Pulmonary artery endothelial cell (primary cell): Measurements from ENCODE around the gene PAFAH2. TPM values are rescaled to one million over a fixed set of nuclear protein-coding genes. Genes with fewer than 3 reads are reported as not detected.

Experiments used
- DNase-seq: peaks from one replicate; pipeline ENCODE4 v3.0.0-alpha.2; 2011; ENCODE audit warnings: low read depth, low spot score
- total RNA-seq: library from RNA; depleted of rRNA; stranded (reverse); fragments of >200 nt; gene quantifications from 2 replicates; pipeline ENCODE4 v1.2.3, GENCODE V29; 2014

The PAFAH2 gene
- total RNA-seq, 1 donor from 2014 or later, result 4.0 TPM

GRCh38 chr1:26014179-26014578 is 16.3 kb upstream of the PAFAH2 start:
- DNase-seq, result no peak

DNA sequence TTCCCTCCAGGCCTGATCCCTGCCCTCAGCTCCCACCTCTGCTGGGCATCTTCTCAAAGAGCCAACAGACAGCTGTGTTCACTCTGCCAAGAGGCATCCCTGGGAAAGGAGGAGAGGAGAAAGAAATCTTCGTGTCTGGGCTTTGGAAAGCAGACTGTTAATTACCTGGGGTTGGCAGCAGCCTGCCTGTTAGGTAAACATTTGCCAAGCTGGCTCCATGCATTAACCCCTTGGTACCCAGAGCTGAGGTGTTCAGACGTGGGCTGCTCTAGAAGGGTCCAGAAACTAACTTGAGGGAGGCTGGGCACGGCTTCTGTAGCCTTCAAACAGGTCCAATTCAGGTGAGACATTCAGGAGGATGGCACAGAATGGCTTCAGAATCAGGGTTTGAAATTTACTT is 15.0 kb upstream of the PAFAH2 start:
- DNase-seq, result no peak

GRCh38 chr1:26010825-26011224 is 13.0 kb upstream of the PAFAH2 start:
- DNase-seq, result no peak

DNA sequence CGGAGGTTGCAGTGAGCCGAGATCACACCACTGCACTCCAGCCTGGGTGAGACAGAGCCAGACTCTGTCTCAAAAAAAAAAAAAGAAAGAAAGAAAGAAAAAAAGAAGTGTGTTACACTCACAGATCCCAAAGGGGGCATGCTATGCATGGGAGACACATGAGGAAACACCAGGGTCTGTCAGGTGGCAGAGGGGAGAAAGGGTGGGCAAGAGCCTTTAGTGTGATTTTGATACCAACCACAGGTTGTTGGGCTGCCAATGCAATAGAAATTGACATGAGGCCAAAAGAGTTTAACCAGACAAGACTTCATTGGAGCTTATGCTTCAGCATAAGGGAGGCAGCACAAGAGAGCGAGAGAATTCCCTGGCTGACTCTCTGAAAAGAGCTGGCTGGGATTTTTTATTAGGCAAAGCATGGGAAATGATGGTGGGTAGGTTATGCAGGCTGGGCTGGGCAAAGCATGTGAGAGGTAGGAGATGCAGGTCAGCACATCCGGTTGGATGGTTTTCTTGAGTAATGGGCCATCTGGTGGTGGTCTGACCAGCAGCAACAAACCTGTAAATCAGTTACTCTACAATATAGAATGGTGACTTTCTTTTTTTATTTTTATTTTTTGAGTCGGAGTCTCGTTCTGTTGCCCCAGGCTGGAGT is 12.1 kb upstream of the PAFAH2 start:
- no peak for DNase-seq

DNA sequence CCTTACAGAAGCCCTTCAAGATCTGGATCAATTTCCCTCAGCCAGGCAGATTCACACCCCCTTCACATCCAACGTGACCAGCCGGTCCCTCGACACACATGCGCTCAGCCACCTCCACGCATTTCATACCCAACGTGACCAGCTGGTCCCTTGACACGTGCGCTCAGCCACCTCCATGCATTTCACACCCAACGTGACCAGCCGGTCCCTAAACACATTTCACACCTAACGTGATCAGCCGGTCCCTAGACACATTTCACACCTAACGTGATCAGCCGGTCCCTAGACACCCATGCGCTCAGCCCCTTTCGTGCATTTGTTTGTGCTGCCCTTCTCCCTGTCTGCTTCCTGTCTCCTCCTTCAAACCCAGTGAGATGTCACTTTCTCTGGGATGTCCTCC is 8.8 kb upstream of the PAFAH2 start:
- DNase-seq, result no peak

GRCh38 chr1:26005434-26006105 is 7.7 kb upstream of the PAFAH2 start:
- DNase-seq, result no peak

DNA sequence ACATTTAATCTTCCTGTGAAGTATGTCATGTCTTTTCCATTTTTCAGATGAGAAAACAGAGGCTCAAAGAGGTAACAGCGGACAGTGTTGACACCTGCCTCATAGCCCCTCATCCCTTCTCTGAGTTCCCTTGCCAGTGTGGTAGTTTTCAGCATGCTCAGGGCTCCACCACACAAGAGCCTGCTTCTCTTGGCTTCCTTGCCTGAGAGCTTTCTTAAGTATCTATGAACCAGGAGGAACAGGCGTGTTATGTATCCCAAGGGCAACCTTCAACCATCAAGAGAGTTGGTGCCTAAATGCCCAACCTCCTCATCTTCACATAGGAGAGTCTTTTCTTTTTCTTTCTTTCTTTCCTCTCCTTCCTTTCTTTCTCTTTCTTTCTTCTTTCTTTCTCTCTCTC is 5.9 kb upstream of the PAFAH2 start:
- DNase-seq, result no peak

GRCh38 chr1:26003262-26003661 is 5.4 kb upstream of the PAFAH2 start:
- no peak for DNase-seq

- DNase-seq, result no peak
These were observed 1.4 kb upstream of the PAFAH2 start for GRCh38 chr1:25999041-25999800.

- no peak for DNase-seq
These were observed 666 bp downstream of the PAFAH2 start for GRCh38 chr1:25996966-25997827.

- DNase-seq, result no peak
These were observed 3.3 kb downstream of the PAFAH2 start for GRCh38 chr1:25994402-25995150.

- no peak for DNase-seq
These were observed 4.5 kb downstream of the PAFAH2 start for GRCh38 chr1:25993197-25993951.

GRCh38 chr1:25992689-25993171 is 5.1 kb downstream of the PAFAH2 start:
- DNase-seq, result no peak

DNA sequence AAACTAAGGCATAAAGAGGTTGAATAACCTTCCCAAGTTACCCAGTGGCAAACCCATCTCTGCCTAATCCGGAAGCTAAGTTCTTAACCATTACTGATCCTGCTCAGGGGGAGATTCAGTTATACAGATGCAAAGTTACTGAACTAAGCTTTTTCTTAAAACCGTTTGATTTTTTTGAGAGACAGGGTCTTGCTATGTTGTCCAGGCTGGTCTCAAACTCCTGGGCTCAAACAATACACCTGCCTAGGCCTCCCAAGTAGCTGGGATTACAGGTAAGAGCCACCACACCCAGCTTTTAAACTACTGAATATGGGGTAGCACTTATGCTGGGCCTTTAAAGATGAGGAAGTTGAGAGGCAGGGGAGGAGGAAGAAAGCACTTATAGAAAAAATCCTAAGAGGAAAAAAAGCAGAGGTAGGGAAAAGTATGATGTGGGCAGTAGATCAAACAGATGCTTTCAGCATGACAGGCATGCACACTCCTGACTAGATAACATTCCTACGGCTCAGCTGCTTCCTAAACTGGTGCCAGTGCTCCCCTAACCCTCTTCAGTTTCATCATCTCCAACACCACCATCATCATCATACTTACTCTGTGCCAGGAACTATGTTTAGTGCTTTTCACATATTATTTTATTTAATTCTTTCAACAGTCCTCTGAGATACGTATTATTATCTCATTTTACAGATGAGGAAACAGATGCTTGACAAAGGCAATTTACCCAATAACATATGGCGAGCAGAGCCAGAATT is 5.8 kb downstream of the PAFAH2 start:
- DNase-seq, result no peak

DNA sequence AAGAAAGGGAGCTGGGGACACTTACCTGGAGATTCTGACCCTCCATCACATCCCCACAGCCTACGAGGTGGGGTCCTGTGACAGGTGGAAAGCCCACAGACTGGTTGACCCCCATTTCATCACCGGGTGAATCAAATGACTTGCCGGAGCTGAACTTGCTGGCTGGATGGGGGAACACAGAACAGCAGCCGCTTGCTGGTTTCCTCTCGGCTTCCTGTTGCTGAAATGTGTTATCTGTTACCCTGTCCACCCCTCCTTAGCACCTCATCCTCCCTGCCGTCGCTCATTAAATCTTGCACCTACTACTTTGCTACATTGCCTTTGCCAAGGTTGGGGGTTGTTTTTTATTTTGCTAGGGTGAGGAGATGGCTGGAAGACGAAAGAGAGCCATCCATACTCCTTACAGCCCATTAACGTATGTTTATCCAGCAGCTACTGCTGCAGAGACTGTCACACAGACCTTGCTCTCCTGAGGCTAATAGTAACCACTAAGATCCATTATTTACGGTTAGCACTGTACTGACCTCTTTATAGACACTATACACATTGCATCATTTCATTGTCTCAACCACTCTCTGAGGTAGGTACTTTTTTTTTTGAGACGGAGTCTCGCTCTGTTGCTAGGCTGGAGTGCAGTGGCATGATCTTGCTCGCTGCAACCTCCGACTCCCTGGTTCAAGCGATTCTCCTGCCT is 7.0 kb downstream of the PAFAH2 start:
- no peak for DNase-seq

- no peak for DNase-seq
These were observed 7.6 kb downstream of the PAFAH2 start for GRCh38 chr1:25990251-25990650.

DNA sequence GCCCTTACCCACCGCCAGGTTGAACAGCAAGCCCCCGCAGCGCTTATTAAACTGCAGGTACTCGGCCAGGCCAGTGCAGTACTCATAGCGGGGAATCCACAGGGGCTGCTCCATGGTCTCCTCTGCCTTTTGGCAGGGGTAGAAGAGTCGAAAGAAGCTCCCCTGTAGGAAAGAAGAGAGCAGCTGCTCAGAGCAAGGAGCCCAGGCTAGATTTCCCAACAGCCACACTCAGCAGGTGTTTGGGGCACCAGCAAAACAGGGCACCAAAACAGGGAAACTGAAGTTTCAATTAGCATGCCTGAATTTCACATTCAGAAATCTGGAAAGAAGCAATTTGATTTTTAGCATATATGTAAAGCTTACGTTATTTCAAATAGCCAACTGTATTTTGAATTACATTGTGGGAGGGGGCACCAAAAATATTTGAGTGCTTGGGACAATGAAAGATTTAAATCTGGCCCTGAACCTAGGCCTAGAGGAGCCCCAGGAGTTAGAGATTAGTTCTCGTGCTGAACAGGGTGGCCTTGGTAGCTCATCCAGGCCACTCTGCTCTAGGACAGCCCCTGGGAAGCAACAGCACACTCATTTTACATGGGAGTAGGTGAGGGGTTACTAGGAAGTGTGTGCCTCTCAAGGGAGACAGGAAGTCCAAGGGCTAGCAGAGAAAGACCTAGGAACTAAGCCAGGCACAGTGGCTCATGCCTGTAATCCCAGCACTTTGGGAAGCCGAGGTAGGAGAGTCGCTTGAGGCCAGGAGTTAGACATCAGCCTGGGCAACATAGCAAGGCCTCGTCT is 8.2 kb downstream of the PAFAH2 start:
- no peak for DNase-seq

GRCh38 chr1:25987951-25988350 is 9.9 kb downstream of the PAFAH2 start:
- DNase-seq, result no peak
